ENCODE measurements around the gene GOLT1A.

The GOLT1A gene

DNA sequence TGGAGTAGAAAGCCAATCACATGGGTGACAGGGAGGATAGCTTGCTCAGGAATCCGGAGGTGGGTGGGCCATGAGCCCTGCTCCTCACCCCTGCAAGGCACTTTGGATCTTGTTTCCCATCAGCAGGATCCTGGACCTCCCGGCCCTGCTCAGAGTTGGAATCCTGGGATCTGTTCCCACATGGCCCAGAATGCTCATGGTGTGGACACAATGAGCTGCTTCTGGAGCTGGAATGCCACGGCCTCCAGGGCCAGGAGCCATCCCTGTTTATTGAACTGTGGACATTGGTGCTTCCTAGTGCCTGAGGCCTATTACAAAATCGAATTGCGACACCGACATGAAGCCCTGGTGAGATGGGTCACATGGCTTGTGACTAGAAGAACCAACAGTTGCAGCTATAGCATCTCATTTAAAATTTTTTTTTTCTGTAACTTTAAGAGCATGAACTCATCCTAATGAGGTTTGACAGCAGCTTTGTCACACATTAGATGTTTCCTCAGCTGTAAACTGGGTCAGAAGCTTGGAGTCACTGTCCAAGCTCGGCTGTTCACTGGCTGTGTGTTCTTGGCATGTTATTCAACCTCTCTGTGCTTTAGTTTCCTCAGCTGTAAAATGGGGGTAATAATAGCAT is 40.4 kb upstream of the GOLT1A start:
- TF ChIP-seq, protein P1, sequence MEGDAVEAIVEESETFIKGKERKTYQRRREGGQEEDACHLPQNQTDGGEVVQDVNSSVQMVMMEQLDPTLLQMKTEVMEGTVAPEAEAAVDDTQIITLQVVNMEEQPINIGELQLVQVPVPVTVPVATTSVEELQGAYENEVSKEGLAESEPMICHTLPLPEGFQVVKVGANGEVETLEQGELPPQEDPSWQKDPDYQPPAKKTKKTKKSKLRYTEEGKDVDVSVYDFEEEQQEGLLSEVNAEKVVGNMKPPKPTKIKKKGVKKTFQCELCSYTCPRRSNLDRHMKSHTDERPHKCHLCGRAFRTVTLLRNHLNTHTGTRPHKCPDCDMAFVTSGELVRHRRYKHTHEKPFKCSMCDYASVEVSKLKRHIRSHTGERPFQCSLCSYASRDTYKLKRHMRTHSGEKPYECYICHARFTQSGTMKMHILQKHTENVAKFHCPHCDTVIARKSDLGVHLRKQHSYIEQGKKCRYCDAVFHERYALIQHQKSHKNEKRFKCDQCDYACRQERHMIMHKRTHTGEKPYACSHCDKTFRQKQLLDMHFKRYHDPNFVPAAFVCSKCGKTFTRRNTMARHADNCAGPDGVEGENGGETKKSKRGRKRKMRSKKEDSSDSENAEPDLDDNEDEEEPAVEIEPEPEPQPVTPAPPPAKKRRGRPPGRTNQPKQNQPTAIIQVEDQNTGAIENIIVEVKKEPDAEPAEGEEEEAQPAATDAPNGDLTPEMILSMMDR (IDR thresholded peaks at IDR 0.05; ENCODE audit: extremely low read depth, missing control alignments), result no peak
- DNase-seq (ENCODE audit: low spot score), result no peak

DNA sequence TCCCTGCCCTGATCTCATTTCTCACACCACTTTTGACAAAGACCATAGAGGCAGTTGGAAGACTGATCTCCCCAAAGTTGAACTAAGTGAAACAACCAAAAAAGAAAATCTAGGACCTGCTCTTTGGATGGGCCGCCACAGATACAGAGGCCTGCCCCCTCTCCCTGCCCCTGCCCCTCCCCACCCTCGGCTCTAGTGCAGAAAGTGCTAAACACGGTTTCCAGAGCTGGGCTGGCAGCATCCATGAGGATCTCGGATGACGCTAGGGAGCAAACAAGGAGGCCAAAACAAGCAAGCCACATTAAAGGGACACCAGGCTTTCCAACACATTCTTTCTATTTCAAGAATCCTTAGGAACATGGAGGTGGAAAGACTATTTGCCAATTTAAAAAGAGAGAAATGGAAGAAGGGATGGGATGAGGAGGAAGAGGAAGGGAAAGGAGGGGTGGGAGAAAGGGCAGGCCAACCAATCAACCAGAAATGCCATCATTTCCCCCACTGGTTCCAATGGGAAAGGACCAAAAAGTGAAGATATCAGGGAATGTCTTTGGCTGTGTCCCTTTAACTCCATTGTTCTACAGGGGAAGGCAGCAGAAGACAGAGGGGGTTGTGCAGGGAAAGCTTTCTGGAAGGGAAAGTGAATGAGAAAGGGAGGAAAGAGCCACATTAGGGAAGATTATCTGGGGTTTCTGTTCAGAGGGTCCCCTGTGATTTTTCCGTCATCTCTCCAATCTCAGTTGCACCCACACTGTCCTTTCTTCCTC is 38.3 kb upstream of the GOLT1A start:
- TF ChIP-seq, protein P1 (IDR thresholded peaks at IDR 0.05; ENCODE audit: extremely low read depth, missing control alignments), result no peak
- no peak for DNase-seq (ENCODE audit: low spot score)

DNA sequence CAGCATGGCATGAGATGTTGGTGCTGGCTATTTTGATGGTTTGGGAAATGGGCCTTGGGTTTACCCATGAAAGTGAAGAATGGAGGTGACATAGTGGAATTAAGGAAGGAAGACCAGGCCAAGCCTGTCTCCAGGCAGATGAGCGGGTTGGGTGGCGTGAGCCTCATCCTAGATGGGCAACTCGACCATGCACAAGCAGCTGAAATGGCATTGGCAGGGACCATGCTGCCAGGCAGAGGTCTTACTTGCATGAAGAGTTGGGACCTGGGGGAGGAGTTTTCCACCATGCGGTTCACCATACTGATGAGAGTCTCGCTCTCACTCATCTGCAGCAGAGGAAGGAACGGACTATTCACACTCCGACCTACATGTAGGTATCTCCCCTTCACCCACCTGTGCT is 37.5 kb upstream of the GOLT1A start:
- TF ChIP-seq, protein P1 (IDR thresholded peaks at IDR 0.05; ENCODE audit: extremely low read depth, missing control alignments), result no peak
- DNase-seq (ENCODE audit: low spot score), result no peak

DNA sequence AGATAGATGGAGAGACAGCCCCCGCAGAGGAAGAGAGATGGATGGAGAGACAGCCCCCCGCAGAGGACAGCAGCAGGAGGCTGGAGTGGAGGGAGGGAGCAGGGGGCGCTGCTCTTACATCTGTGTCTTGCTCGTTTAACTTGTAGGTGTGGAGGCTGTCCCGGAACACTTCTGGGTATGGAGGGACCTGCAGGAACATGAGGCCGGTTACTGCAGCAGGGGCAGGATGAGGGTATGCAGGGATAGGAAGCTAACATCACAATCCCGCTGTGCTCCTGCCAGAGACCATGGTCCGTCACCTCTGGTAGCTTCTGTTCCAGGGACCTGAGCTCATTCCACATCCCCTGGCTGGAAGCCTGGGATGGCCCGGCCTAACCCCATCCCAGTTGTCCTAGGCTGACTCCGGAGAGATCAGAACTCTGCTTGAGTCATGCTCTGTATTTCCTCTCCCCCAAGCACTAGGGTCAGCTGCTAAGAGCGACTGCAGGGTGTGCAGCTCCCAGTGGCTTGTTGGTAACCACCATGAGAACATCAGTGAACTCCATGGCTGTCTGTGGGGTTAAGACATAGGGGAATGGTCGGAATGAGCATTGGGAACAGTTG is 36.7 kb upstream of the GOLT1A start:
- TF ChIP-seq, protein P1 (IDR thresholded peaks at IDR 0.05; ENCODE audit: extremely low read depth, missing control alignments), result no peak
- DNase-seq (ENCODE audit: low spot score), result no peak

DNA sequence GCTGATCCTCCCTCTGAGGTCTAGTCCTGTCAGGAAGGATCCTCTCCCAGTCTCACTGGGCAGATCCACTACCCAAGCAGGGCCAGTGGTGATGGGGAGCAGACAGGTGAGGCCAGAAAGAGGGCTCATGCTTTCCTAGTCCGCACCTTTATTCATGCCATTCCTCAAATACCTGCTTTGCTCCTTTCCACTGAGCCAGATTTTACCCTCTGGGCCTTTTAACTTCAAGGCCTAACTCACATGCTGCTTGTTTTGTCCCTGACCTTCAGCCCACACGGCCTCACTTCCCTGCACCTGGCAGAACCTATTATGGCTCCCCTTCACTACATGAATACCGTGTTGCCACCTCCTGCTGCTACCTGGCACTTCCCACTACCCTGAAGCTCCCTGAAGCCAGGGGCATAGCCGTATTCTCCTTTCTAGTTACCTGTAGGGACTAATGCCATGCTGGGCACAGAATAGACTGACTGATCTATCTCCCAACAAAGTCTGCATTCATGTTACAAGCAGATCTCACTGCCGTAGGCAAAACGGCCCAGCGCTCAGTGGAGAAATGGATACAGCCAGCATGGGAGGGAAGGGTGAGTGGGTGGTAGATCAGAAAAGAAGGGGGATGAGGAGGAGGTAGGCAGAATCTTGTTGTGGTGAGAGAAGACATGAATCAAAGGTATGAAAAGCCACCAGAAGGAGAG is 36.1 kb upstream of the GOLT1A start:
- no peak for DNase-seq (ENCODE audit: low spot score)
- TF ChIP-seq, protein P1 (IDR thresholded peaks at IDR 0.05; ENCODE audit: extremely low read depth, missing control alignments), result no peak

DNA sequence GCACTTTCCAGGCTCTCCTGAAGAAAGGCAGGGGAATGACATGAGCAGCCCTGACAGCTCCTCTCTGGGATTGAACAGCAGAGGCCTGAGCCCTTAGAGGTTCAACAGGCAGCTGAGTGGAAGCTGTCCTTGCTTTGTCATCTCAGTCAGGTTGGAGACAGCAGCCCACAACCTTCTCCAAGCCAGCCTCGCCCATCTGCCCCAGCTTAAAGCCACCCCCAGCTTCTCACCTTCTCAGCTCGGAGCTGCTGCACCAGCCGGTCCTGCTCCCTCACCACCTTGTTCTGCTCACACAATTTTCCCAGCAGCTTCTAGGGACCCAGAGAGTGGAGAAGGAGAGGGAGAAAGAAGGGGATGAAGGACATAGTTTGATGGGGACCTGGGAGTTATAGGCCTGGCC is 35.2 kb upstream of the GOLT1A start:
- no peak for DNase-seq (ENCODE audit: low spot score)
- TF ChIP-seq, protein P1 (IDR thresholded peaks at IDR 0.05; ENCODE audit: extremely low read depth, missing control alignments), result no peak

DNA sequence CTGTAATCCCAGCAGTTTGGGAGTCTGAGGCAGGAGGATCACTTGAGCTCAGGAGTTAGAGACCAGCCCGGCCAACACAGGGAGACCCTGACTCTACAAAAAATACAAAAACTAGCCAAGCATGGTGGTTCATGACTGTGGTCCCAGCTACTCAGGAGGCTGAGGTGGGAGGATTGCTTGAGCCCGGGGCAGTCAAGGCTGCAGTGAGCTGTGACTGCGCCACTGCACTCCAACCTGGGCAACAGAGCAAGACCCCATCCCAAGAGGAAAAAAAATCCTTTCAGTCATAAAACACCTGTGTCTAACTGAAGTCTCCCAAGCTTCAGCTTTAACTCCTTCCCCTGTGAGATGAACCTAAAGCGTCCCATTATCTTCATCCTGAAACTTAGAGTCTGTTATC is 33.1 kb upstream of the GOLT1A start:
- TF ChIP-seq, protein P1 (IDR thresholded peaks at IDR 0.05; ENCODE audit: extremely low read depth, missing control alignments), result no peak

More for the DNA sequence above, 33.1 kb upstream of the GOLT1A start:
- no peak for DNase-seq (ENCODE audit: low spot score)

Data from GM20000 (cell line).